Karpas-422 (cell line): ENCODE results near the gene MED12L. TPM values are rescaled to one million over a fixed set of nuclear protein-coding genes. Genes with fewer than 3 reads are reported as not detected.

ENCODE experiments used
- DNase-seq: peaks from one replicate; pipeline ENCODE4 v3.0.0-alpha.2; 2015
- H2AFZ ChIP-seq: fragments of 200-600 bp; sonication (generic); 2 replicates; pipeline ENCODE4 v1.6.1; 2014; ENCODE audit warnings: antibody characterized with exemption, low read length, mixed read lengths
- H3K27ac ChIP-seq: fragments of 200-600 bp; sonication (generic); 2 replicates; pipeline ENCODE4 v1.5.1; 2014; ENCODE audit warnings: mild to moderate bottlenecking, low read length, moderate library complexity
- H3K27me3 ChIP-seq: fragments of 200-600 bp; sonication (generic); 2 replicates; pipeline ENCODE4 v1.6.1; 2014; ENCODE audit warnings: low read length, mixed read lengths
- H3K36me3 ChIP-seq: fragments of 200-600 bp; sonication (generic); 2 replicates; pipeline ENCODE4 v1.6.1; 2014; ENCODE audit warnings: low read length, mixed read lengths; ENCODE audit not compliant: insufficient read depth
- H3K4me1 ChIP-seq: fragments of 200-600 bp; sonication (generic); 2 replicates; pipeline ENCODE4 v1.6.1; 2014; ENCODE audit warnings: mild to moderate bottlenecking, low read length, mixed read lengths
- H3K4me2 ChIP-seq: fragments of 200-600 bp; sonication (generic); 2 replicates; pipeline ENCODE4 v1.6.1; 2014; ENCODE audit warnings: low read length, low read depth, mild to moderate bottlenecking; ENCODE audit not compliant: poor library complexity, severe bottlenecking
- H3K4me3 ChIP-seq: fragments of 200-600 bp; sonication (generic); 2 replicates; pipeline ENCODE4 v1.5.1; 2014; ENCODE audit warnings: mild to moderate bottlenecking, antibody characterized with exemption, low read length, mixed read lengths
- H3K79me2 ChIP-seq: fragments of 200-600 bp; sonication (generic); 2 replicates; pipeline ENCODE4 v1.6.1; 2014; ENCODE audit warnings: mild to moderate bottlenecking, low read length, mixed read lengths
- H3K9ac ChIP-seq: fragments of 200-600 bp; sonication (generic); 2 replicates; pipeline ENCODE4 v1.6.0; 2014; ENCODE audit warnings: low read length
- H3K9me2 ChIP-seq: fragments of 200-600 bp; sonication (generic), shearing (Covaris generic); replicated peaks from 2 replicates; pipeline ENCODE4 v1.6.0; 2014; ENCODE audit warnings: mild to moderate bottlenecking, low read length, moderate library complexity; ENCODE audit not compliant: insufficient read depth
- H3K9me3 ChIP-seq: fragments of 300-700, 200-600 bp; sonication (generic); 2 replicates; pipeline ENCODE4 v1.6.1; 2014; ENCODE audit warnings: low read length, mixed read lengths
- H4K20me1 ChIP-seq: fragments of 200-600 bp; sonication (generic); 2 replicates; pipeline ENCODE4 v1.6.1; 2014; ENCODE audit warnings: mild to moderate bottlenecking, antibody characterized with exemption, low read length, low read depth; ENCODE audit not compliant: insufficient read depth
- total RNA-seq: library from RNA; depleted of rRNA; stranded (reverse); fragments of >200 nt; shearing (Covaris generic); gene quantifications from 2 replicates; pipeline ENCODE4 v1.2.3, GENCODE V29; 2014; ENCODE audit warnings: low replicate concordance

The MED12L gene
- total RNA-seq, 1 experiment from 2014 or later, result 2.4 TPM

GRCh38 chr3:151199554-151200438, 114.3 kb downstream of the MED12L start:
- no peak overlapping the region for H3K9ac ChIP-seq
- H3K27ac ChIP-seq, result no peak overlapping the region
- no peaks in the 10 kb centered on the region for H4K20me1 ChIP-seq
- H3K79me2 ChIP-seq, result no peaks in the 10 kb centered on the region
- H3K9me3 ChIP-seq, result no peaks in the 10 kb centered on the region
- H3K4me3 ChIP-seq, result no peak overlapping the region
- H3K9me2 ChIP-seq, result no peaks in the 10 kb centered on the region
- no peak for DNase-seq
- H2AFZ ChIP-seq, result no peak overlapping the region
- H3K27me3 ChIP-seq, result no peaks in the 10 kb centered on the region
- no peak overlapping the region for H3K4me2 ChIP-seq
- no peaks in the 10 kb centered on the region for H3K4me1 ChIP-seq
- H3K36me3 ChIP-seq, result no peaks in the 10 kb centered on the region

GRCh38 chr3:151200586-151200985, 115.1 kb downstream of the MED12L start:
- Histone ChIP-seq H2AFZ (no peak overlapping the region), H3K79me2 (no peaks in the 10 kb centered on the region), H3K4me1 (no peaks in the 10 kb centered on the region), H3K4me2 (no peak overlapping the region), H3K27me3 (no peaks in the 10 kb centered on the region), H3K9me2 (no peaks in the 10 kb centered on the region), H3K9ac (no peak overlapping the region), H4K20me1 (no peaks in the 10 kb centered on the region), H3K4me3 (no peak overlapping the region), H3K27ac (no peak overlapping the region), H3K36me3 (no peaks in the 10 kb centered on the region), H3K9me3 (no peaks in the 10 kb centered on the region)
- no peak for DNase-seq

- Histone ChIP-seq H2AFZ (no peak overlapping the region), H3K4me2 (no peak overlapping the region), H4K20me1 (no peaks in the 10 kb centered on the region), H3K9me2 (no peaks in the 10 kb centered on the region), H3K36me3 (no peaks in the 10 kb centered on the region), H3K4me3 (no peak overlapping the region), H3K79me2 (no peaks in the 10 kb centered on the region), H3K27ac (no peak overlapping the region), H3K9ac (no peak overlapping the region), H3K4me1 (no peaks in the 10 kb centered on the region), H3K27me3 (no peaks in the 10 kb centered on the region), H3K9me3 (no peaks in the 10 kb centered on the region)
- no peak for DNase-seq
Measured at GRCh38 chr3:151201051-151201730, 115.7 kb downstream of the MED12L start.

- no peaks in the 10 kb centered on the region for H4K20me1 ChIP-seq
- H3K27ac ChIP-seq, result no peak within 1 kb of the TSS
- no peaks in the 10 kb centered on the region for H3K27me3 ChIP-seq
- no peak within 1 kb of the TSS for H2AFZ ChIP-seq
- H3K36me3 ChIP-seq, result no peaks in the 10 kb centered on the region
- no peaks in the 10 kb centered on the region for H3K9me2 ChIP-seq
- no peaks in the 10 kb centered on the region for H3K4me1 ChIP-seq
- no peaks in the 10 kb centered on the region for H3K9me3 ChIP-seq
- no peak within 1 kb of the TSS for H3K9ac ChIP-seq
- H3K4me3 ChIP-seq, result no peak within 1 kb of the TSS
- no peaks in the 10 kb centered on the region for H3K79me2 ChIP-seq
- H3K4me2 ChIP-seq, result no peak within 1 kb of the TSS
- DNase-seq, result no peak
Measured at GRCh38 chr3:151203051-151203420, 117.6 kb downstream of the MED12L start, which contains the start of gene GPR171. Gene GPR171, minus strand, starts transcription at chr3:151203216. Its CDS starts 3,830 bp downstream, at chr3:151199386.

- no peaks in the 10 kb centered on the region for H3K9me3 ChIP-seq
- H3K27ac ChIP-seq, result no peak overlapping the region
- no peaks in the 10 kb centered on the region for H4K20me1 ChIP-seq
- no peak overlapping the region for H3K9ac ChIP-seq
- no peaks in the 10 kb centered on the region for H3K79me2 ChIP-seq
- H3K4me2 ChIP-seq, result no peak overlapping the region
- no peak overlapping the region for H3K4me3 ChIP-seq
- no peak for DNase-seq
- no peaks in the 10 kb centered on the region for H3K4me1 ChIP-seq
- H2AFZ ChIP-seq, result no peak overlapping the region
- H3K36me3 ChIP-seq, result no peaks in the 10 kb centered on the region
- H3K9me2 ChIP-seq, result no peaks in the 10 kb centered on the region
- no peaks in the 10 kb centered on the region for H3K27me3 ChIP-seq
Measured at GRCh38 chr3:151204530-151205402, 119.3 kb downstream of the MED12L start.

GRCh38 chr3:151205482-151205881, 120.0 kb downstream of the MED12L start:
- H3K36me3 ChIP-seq, result no peaks in the 10 kb centered on the region
- no peak overlapping the region for H3K27ac ChIP-seq
- H3K27me3 ChIP-seq, result no peaks in the 10 kb centered on the region
- H4K20me1 ChIP-seq, result no peaks in the 10 kb centered on the region
- no peaks in the 10 kb centered on the region for H3K4me1 ChIP-seq
- H3K9ac ChIP-seq, result no peak overlapping the region
- no peak for DNase-seq
- no peak overlapping the region for H3K4me2 ChIP-seq
- H3K9me3 ChIP-seq, result no peaks in the 10 kb centered on the region
- no peaks in the 10 kb centered on the region for H3K9me2 ChIP-seq
- no peak overlapping the region for H2AFZ ChIP-seq
- no peaks in the 10 kb centered on the region for H3K79me2 ChIP-seq
- no peak overlapping the region for H3K4me3 ChIP-seq

GRCh38 chr3:151206201-151206600, 120.7 kb downstream of the MED12L start:
- no peak overlapping the region for H2AFZ ChIP-seq
- H3K9me2 ChIP-seq, result no peaks in the 10 kb centered on the region
- no peak for DNase-seq
- no peaks in the 10 kb centered on the region for H3K4me1 ChIP-seq
- H3K36me3 ChIP-seq, result no peaks in the 10 kb centered on the region
- no peak overlapping the region for H3K4me3 ChIP-seq
- H3K4me2 ChIP-seq, result no peak overlapping the region
- H3K9me3 ChIP-seq, result no peaks in the 10 kb centered on the region
- H3K79me2 ChIP-seq, result no peaks in the 10 kb centered on the region
- H4K20me1 ChIP-seq, result no peaks in the 10 kb centered on the region
- H3K9ac ChIP-seq, result no peak overlapping the region
- H3K27me3 ChIP-seq, result no peaks in the 10 kb centered on the region
- H3K27ac ChIP-seq, result no peak overlapping the region

- Histone ChIP-seq H3K4me1 (no peaks in the 10 kb centered on the region), H3K9me3 (no peaks in the 10 kb centered on the region), H3K27ac (no peak overlapping the region), H3K36me3 (no peaks in the 10 kb centered on the region), H3K79me2 (no peaks in the 10 kb centered on the region), H3K4me3 (no peak overlapping the region), H3K4me2 (no peak overlapping the region), H2AFZ (no peak overlapping the region), H3K9ac (no peak overlapping the region), H3K9me2 (no peaks in the 10 kb centered on the region), H3K27me3 (no peaks in the 10 kb centered on the region), H4K20me1 (no peaks in the 10 kb centered on the region)
- no peak for DNase-seq
Measured at GRCh38 chr3:151209654-151210053, 124.2 kb downstream of the MED12L start.
